ENCODE measurements around the gene SPATS2L.

DNA sequence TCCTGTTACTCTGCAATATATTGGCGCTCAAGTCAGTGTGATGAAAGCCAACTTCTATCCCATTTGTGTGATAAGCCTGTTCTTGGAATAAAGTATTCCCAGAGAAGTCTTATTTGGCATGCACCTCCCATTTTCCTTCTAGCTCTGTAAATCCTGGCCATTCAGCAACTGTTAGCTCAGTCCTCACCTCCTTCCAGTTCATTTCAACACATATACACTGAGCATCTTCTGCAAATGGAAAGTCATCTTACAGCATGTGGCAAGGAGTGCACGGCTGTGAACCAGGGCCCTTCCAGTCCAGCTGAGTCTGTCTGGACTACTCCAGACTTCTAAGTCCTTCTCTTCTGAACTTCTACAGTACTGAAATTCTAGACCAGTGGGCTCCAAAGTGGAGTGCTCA, 53.1 kb downstream of the SPATS2L start:
- TF ChIP-seq, protein P1, sequence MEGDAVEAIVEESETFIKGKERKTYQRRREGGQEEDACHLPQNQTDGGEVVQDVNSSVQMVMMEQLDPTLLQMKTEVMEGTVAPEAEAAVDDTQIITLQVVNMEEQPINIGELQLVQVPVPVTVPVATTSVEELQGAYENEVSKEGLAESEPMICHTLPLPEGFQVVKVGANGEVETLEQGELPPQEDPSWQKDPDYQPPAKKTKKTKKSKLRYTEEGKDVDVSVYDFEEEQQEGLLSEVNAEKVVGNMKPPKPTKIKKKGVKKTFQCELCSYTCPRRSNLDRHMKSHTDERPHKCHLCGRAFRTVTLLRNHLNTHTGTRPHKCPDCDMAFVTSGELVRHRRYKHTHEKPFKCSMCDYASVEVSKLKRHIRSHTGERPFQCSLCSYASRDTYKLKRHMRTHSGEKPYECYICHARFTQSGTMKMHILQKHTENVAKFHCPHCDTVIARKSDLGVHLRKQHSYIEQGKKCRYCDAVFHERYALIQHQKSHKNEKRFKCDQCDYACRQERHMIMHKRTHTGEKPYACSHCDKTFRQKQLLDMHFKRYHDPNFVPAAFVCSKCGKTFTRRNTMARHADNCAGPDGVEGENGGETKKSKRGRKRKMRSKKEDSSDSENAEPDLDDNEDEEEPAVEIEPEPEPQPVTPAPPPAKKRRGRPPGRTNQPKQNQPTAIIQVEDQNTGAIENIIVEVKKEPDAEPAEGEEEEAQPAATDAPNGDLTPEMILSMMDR (conservative IDR thresholded peaks at IDR 0.05; ENCODE audit: low read length), result no peak
- TF ChIP-seq EZH2phosphoT487 (IDR thresholded peaks at IDR 0.05; ENCODE audit: borderline replicate concordance), result no peak

All from Loucy (cell line).